GM21529 (cell line): ENCODE measurements around the gene HMG20A.
"Not testable (repeated sequence)": the region's sequence is repeated elsewhere in the genome, so short reads cannot be mapped to it uniquely, and the experiment has no call there.

Experiments used
- ATAC-seq: cut with Tn5 transposase; IDR thresholded peaks from one replicate; pipeline ENCODE4 v1.9.1; 2021; ENCODE audit not compliant: unreplicated experiment

Gene HMG20A

DNA sequence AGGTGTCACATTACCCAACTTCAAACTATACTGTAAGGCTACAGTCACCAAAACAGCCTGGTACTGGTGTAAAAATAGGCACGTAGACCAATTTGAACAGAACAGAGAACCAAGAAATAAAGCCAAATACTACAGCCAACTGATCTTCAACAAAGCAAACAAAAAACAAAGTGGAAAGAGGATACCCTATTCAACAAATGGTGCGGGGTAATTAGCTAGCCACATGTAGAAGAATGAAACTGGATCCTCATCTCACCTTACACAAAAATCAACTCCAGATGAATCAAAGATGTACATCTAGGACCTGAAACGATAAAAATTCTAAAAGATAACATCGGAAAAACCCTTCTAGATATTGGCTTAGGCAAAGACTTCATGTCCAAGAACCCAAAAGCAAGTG, 13.8 kb upstream of the HMG20A start:
- ATAC-seq, result no peak

DNA sequence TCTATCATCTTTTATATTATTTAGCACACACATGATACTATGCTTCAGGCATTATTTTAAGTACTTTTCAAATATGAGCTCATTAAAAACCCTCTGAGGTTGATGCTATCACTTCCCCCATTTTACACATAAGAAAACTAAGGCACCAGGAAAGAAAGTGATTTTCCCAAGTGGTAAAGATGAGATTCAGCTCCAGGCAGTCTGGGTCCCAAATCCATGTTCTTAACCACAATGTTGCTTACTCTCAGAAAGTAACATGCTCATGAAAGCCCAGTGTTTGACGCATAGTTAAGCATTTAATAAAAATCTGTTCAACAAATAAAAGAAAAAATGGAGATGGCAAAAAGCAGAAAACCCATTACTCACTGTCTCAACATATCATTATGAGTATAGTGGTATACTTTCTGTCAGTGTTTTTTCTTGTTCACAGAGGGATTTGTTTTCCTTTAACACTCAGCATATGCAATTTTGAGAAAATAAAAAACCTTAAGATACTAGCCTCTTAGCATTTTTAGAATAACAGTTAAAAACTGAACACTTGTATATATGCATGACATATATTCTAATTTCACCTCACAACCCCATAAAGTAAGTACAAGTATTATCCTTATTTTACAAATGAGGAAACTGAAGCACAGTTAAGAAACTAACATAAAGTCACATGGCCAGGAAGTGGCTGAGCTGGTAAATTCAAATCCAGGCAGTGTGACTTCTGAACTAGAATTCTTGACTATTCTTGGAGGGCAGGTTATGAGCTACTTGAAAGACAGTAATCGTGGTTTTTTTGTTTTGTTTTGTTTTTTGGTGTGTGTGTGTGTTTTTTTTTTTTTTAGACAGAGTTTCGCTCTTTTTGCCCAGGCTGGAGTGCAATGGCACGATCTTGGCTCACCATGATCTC, 11.2 kb upstream of the HMG20A start:
- peak; percentile 77 for ATAC-seq

DNA sequence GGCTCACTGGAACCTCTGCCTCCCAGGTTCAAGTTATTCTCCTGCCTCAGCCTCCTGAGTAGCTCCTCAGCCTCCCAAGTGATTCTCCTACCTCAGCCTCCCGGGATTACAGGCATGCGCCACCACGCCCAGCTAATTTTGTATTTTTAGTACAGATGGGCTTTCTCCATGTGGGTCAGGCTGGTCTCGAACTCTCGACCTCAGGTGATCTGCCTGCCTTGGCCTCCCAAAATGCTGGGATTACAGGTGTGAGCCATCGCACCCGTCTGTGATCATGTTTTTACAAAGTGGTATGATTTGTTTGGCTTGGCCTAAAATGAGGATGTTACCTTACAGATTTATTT, 10.6 kb upstream of the HMG20A start:
- ATAC-seq, result not testable (repeated sequence)

DNA sequence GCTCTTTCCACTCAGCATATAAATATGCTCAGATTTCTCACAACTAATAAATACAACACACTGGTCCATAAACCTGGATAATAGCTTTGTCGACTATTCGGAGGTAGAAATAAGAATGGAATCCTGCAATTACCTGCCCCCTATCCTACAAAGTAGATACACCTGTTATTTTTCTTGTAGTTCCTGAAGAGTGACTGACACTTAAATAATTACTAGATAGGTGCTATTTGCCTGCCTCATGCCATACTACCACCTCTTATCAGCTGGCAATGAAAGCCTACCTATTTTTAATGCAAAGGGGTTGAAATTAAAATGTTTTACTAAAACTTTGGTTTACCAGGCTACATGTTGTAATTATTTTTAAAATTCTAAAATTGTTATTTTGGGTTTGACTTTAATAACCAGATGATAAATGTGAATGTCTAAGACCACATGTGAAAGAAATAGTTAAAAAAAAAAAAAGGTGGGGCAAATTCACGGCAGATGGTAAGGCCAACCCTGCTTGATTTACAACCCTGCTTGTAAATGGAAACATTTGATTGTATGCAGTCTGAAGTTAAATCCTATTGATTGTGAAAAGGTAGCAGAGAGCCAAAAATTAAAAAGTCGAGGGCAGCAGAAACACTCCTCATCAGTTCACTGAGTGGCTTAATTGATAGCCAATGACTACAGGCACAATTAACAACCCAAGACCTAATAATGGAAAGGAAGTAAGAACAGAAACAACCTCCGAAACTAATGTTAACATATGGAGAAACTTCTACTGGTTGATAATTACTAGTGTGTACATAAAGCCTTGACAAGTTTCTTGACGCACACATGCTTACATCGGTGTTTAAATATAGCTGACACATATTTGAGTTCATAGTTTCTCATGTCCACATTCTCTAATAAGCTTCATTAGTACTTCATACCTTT, 9.7 kb upstream of the HMG20A start:
- no peak for ATAC-seq

DNA sequence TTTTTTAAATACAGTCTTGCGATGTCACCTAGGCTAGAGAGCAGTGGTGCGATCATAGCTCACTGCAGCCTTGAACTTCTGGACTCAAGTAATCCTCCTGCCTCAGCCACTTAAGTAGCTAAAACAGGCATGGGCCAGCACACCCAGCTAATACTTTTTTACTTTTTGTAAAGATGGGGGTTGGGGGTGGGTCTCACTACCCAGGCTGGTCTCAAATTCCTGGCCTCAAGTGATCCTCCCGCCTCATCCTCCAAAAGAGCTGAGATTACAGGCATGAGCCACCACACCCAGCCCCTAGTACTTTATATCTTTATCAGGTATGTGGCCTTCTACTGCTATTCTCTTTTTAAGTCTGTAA, 9.1 kb upstream of the HMG20A start:
- ATAC-seq, result no peak

DNA sequence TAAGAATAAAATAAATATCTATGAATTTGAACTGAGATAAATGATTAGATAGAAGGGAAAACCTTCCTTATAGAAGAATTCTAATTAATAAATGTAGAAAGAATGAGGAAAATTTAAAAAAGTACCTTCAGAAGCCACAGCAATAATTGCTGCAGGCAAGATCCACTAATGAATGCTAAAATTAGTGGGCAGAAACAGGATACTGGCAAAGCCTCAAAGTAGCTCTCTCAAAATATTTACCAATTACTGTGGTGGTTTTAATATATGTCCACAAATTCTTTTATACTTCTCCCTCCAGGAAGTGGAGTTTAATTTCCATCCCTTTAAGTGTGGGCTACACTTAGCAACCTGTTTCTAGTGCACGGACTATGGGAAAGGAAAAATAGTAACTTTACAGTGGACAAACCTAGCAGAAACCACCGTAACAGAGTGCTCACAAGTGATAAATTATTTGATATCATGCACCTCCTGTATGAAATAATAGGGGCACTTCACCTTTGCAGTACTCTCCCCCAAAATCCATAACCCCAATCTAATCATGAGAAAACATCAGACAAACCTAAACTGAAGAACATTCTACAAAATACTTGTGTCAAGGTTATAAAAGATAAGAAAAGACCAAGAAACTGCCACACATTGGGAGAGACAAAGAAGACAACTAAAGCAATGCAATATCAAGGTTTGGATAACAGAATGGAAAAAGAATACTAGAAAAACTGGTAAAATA, 7.6 kb upstream of the HMG20A start:
- no peak for ATAC-seq

DNA sequence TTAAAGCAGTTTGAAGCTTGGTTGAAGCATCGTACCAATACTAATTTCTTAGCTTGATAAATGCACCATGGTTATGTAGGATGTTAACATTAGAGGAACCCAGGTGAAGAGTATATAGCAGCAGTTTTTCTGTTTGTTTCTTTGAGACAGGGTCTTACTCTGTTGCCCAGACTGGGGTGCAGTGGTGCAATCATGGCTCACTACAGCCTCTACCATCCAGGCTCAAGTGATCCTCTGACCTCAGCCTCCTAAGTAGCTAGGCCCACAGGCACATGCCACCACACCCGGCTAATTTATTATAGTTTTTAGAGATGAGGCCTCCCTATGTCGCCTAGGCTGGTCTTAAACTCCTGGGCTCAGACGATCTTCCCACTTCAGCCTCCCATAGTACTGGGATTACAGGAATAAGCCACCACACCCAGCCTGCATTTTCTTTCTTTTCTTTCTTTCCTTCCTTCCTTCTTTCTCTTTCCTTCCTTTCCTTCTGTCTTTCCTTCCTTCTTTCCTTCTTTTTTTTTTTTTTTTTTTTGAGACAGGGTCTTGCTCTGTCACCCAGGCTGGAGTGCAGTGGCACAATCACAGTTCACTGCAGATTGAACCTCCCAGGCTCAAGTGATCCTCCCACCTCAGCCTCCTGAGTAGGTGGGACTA, 6.9 kb upstream of the HMG20A start:
- no peak for ATAC-seq

DNA sequence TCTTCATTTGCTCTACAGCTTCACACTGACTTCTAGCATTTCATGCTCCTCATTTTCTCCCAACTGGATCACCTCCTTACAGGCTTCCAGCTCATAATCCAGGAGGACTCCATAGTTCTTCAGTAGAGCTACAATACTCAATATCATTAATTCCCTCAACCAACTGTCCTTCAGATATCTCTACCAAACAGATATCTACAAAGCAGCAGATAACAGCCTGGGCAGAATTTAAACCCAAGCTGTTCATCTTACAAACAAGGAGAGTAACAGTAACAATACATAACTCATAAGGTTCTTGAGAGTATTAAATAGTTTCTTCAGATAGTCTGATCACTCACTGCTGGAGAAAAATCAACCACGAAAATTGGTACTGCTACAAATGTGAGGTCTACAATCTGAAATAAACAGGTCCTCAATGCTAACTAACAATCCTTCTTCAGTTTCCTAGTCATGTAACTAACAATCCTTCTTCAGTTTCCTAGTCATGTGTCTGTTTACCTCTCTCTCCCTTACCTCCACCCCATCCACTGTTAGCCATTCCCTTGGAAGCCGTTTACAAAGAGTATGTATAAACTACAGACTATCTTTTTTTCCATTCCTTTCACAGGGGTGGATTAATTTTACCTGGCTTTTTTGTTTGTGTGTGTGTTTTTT, 5.8 kb upstream of the HMG20A start:
- ATAC-seq, result no peak

DNA sequence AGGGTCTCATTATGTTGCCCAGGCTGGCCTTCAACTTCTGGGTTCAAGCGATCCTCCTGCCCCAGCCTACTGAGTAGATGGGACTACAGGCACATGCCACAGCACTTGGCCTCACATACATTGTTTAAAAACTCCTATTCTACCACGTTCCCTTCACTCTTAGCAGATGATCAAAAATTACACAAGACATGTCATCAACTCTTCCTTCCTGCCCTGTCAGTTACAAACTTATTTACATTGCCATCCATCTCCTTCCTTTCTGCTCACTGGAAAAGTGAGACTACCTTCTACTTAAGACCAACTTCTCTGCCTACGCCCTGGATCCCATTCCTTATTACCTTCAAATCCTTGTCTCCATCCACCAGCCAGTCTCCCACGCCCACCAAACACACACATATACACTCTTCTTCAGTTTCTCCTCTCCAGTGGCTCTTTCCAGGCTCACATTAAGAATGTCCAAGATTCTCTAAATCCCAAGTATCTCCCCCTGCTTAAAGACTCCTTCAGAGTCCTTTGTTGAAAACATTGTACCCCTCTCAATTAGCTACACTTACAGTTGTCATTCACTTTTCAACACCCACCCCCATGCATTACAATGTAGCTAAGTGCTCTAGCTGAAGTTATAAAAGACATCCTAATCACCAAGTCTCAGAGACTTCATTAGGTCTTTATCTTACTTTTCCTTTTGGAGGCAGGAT, 5.1 kb upstream of the HMG20A start:
- ATAC-seq, result no peak

DNA sequence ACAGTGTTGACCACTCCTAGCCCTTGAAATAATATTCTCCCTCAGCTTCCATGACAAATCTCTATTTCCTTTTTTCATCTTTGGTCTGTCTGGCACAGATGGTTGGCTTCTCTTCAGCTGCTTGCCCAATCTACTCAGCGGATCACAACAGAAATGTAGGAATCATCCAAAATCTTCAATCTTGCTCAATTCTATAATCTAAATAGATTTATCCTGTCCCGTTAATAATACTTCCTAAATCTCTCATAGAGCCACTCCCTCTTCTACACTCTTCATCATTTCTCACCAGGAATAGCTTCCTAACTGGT, 4.6 kb upstream of the HMG20A start:
- no peak for ATAC-seq

DNA sequence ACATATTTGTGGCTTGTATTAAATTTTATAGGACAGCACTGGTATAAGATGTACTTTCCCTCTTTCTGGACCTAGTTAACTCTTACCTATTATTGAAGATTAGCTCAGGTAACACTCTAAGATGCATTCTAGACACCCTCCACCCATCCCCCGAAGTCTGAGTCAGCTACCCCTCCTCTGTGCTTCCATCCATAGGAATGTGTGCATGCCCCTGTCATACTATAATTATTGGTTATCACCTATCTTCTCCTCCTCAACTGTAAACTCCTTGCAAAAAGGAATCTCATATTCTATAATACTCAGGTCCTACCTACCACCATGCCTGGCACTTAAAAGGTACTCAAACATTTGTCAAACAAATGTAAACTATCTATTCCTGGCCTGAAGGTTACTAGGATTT, 3.7 kb upstream of the HMG20A start:
- ATAC-seq, result no peak

DNA sequence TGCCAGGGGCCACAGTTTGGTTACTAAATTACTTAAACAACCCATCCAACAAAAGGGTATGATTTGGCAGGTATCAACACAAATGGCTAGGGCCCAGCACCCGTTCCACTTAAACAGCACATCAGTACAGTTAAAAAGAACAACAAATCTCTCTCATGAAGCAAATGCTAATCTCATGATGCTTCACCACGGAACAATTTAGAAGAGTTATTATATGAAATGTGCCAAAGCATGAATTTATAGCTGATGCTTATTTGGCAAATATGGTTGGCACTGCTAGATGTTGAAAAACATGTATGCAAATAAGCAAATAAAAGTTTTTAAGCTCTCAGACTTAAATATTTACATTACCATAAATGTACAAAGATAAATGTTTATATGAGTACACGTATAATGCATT, 3.1 kb upstream of the HMG20A start:
- ATAC-seq, result no peak

DNA sequence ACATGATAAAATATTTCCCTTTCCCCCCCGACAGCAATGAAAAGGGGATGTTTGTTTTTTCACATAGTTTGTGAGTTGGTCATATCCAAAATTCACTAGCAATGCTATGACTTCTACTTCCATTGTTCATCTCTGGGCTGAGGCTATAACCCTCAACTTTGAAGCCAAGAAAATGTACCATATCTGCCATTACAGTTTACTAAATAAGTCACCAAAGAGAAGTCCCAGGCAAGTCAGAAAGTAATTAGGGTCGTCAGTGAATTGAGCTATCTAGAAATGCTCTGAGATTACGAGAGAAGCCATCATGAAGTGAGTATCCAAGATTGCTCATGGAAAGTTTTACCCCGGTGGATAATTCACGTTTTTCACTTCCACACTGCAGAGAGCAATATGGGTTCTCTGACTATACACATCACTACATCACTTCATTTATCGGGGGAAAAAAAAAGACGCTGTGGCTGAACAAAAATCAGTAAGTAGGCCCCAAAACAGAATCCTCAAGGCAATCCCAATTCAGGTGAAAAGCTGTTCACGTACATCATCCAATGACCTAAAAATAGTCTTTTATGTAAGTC, 2.2 kb upstream of the HMG20A start:
- ATAC-seq, result no peak

DNA sequence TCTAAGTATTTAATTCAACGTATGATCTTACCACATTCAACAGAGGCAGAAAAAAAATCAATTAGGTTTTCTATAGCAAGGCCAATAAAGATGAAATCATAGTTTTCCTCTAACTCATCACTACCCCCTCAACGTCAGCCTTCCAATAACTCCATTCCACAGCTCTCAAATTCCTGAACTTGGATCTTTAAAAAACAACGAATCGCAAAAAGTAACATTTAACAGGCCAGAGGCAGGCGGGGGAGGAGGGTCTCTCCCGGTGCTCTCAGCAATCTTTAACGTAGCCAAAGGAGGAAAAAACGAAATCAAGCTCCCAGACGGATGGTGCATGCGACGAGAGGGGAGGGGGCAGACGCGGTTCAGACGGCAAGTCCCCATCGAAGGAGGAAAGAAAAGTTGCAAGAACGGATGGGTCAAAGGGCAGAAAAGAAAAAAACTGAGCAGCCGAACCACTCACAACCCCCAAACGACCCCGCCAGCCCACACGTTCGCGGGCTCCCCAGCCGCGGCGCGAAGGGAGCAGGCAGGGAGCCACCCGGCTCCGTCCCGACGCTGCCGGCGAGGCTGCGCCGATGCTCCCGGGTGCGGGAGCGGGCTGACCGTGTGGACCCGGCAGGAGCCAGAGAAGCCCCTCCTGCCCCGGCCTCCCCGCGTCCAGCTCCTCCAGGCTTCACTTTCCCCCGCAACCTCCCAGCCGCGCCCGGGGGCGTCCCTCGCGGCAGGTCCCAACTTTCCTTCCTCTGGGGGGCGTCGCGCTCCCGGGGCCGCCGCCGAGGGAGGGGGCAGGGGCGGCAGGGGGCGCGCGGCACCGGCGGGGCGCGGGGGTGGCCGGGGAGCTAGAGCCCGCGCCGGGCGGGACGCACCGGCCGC, 1.5 kb upstream of the HMG20A start:
- no peak for ATAC-seq

DNA sequence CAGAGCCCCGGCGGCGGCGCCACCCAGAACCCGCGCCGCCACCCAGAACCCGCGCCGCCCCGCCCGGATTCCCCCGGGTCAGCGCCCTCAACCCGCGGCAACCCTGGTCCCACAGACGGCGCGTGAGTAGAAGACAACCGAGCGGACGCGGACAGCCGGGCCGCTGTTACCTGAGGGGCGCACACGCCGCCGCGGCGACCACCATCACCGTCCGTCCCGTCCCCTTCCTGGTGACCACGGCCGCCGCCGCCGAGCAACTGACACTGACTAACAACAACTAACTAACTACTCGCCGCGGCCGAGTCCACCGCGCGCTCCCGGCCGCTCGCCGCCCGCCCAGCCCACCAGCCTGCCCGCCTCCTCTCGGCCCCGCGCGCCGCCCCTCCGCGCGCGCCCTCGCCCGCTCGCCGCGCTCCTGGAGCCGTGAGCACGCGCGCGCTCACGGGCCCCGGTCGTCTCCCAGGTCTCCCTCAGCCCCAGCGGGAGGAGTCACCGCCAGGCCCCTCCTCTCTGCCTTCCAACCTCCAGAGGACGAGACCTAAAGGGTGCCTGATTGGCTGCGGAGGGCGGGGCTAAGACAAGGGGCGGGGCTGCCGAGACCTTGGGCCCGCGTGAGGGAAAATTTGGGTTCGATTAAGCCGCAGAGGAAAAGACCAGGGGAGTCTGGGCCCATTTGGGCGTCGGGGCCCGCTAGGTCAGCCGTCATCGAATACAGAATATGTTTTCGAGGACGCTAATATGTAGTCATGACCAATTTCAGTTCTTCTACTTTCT, 665 bp upstream of the HMG20A start, which contains the start of gene PEAK1:
PEAK1 (minus strand) TSS at position 269 of the 774 bp plus-strand sequence. CDS start 238,178 bp downstream, outside the sequence.
- ATAC-seq, result peak; percentile 89

DNA sequence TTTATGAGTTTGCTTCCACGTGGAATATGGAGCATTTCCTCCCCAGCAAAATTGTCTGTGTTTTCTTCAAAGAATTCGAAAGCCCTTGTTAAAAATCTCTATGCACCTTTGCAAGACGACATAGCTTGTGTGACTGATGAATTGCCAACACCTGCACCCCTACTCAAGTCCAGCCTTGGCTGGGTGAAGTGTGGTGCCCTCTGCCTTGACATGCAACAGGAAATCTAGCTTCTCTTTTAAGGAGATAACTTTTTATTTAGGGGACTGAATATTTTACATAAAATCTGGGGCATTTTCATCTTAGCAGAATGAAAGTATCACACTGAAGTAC, 647 bp downstream of the HMG20A start:
- no peak for ATAC-seq

DNA sequence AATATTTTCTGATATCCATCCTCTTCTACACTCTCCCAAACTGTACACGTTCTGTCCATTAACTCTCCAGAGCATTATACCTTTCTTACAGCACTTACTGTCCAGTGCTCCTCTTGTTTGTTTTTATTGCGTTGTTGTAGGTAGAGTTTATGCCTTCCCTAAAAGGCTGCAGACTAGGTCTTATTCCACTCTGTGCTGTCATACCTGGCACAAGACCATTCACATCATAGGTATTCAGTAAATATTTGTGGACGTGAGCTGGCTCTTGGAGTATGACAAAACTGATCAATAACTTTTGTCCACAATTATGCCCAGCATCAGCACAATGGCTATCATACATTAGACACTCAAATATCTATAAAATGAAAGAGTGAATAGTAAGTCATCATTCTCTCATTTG, 4.4 kb downstream of the HMG20A start:
- ATAC-seq, result no peak

DNA sequence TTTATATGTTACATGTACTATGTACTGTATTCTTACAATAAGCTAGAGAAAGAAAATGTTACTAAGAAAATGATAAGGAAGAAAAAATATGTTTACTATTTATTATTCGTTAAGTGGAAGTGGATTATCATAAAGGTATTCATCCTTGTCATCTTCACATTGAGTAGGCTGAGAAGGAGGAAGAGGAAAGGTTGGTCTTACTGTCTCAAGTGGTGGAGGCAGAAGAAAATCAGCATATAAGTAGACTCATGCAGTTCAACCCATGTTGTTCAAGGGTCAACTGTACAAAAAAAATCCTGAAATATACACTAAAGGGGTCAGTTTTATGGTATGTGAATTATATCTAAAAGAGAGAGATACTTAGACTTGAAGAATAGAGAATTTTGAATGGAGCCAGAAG, 5.7 kb downstream of the HMG20A start:
- no peak for ATAC-seq
